ENCODE results near the gene PARP8.
"Not testable (repeated sequence)": the region's sequence is repeated elsewhere in the genome, so short reads cannot be mapped to it uniquely, and the experiment has no call there.

The PARP8 gene

GRCh38 chr5:50684721-50685120 lies 18.3 kb downstream of the PARP8 start:
- no peak for DNase-seq

- no peak for DNase-seq
Observed at GRCh38 chr5:50687548-50687947, 21.1 kb downstream of the PARP8 start.

- DNase-seq, result no peak
Observed at GRCh38 chr5:50691399-50692016, 25.1 kb downstream of the PARP8 start.

GRCh38 chr5:50694027-50694590 lies 27.7 kb downstream of the PARP8 start:
- no peak for DNase-seq

GRCh38 chr5:50694626-50695025 lies 28.2 kb downstream of the PARP8 start:
- DNase-seq, result not testable (repeated sequence)

GRCh38 chr5:50697739-50698138 lies 31.3 kb downstream of the PARP8 start:
- no peak for DNase-seq

GRCh38 chr5:50699737-50700136 lies 33.3 kb downstream of the PARP8 start:
- DNase-seq, result no peak

GRCh38 chr5:50700706-50701105 lies 34.3 kb downstream of the PARP8 start:
- no peak for DNase-seq

- no peak for DNase-seq
Observed at GRCh38 chr5:50702615-50703366, 36.4 kb downstream of the PARP8 start.

- DNase-seq, result no peak
Observed at GRCh38 chr5:50703367-50703666, 36.9 kb downstream of the PARP8 start.

- DNase-seq, result no peak
Observed at GRCh38 chr5:50704730-50705129, 38.3 kb downstream of the PARP8 start.

GRCh38 chr5:50709471-50709870 lies 43.0 kb downstream of the PARP8 start:
- no peak for DNase-seq

GRCh38 chr5:50710838-50711237 lies 44.4 kb downstream of the PARP8 start:
- DNase-seq, result no peak

- no peak for DNase-seq
Observed at GRCh38 chr5:50711280-50711679, 44.8 kb downstream of the PARP8 start.

GRCh38 chr5:50712479-50712878 lies 46.0 kb downstream of the PARP8 start:
- no peak for DNase-seq

- no peak for DNase-seq
Observed at GRCh38 chr5:50715001-50715400, 48.6 kb downstream of the PARP8 start.

- no peak for DNase-seq
Observed at GRCh38 chr5:50716134-50716533, 49.7 kb downstream of the PARP8 start.

- DNase-seq, result no peak
Observed at GRCh38 chr5:50717651-50718050, 51.2 kb downstream of the PARP8 start.

GRCh38 chr5:50720061-50720710 lies 53.7 kb downstream of the PARP8 start:
- DNase-seq, result no peak

GRCh38 chr5:50722223-50722622 lies 55.8 kb downstream of the PARP8 start:
- no peak for DNase-seq

GRCh38 chr5:50724262-50724661 lies 57.8 kb downstream of the PARP8 start:
- no peak for DNase-seq

GRCh38 chr5:50725800-50726474 lies 59.5 kb downstream of the PARP8 start:
- no peak for DNase-seq

GRCh38 chr5:50726475-50727148 lies 60.2 kb downstream of the PARP8 start:
- DNase-seq, result no peak
